Common myeloid progenitor, CD34-positive (primary cell): Measurements from ENCODE around the gene OSBPL10.

Source experiments
- CTCF ChIA-PET: fragments of 350-600 bp; sonication (Branson Sonifier 250); formaldehyde crosslinking; loops from one replicate; lab custom pipeline; 2021; ENCODE audit warnings: antibody characterized with exemption; lab: Charles Lee
- POLR2A ChIA-PET: fragments of 350-600 bp; sonication (Branson Sonifier 250); formaldehyde crosslinking; loops from one replicate; lab custom pipeline; 2021; ENCODE audit warnings: antibody characterized with exemption; lab: Charles Lee
- DNase-seq, 3 donors: peaks; one replicate each; pipeline versions ENCODE4 v3.0.0 to v3.0.0-alpha.2; 2013
- H3K27ac ChIP-seq, 2 experiments: 1 replicate in 1 of 2; 2 replicates in 1 of 2; pipeline ENCODE4 v1.7.0; 2013; ENCODE audit warnings: inconsistent platforms in 2 of 2, low read length in 2 of 2, mild to moderate bottlenecking in 2 of 2, low read depth in 1 of 2, moderate library complexity in 1 of 2; ENCODE audit not compliant: severe bottlenecking in 2 of 2, insufficient read depth in 1 of 2, poor library complexity in 1 of 2
- H3K27me3 ChIP-seq, 5 experiments: replicated peaks in 2 of 5; 1 replicate in 3 of 5; 2 replicates in 2 of 5; pipeline versions ENCODE4 v1.6.1 to v1.7.0; 2013; ENCODE audit warnings: low read length in 4 of 5, mild to moderate bottlenecking in 2 of 5, moderate library complexity in 2 of 5, inconsistent platforms in 1 of 5; ENCODE audit not compliant: insufficient read depth in 5 of 5, control insufficient read depth in 4 of 5
- H3K36me3 ChIP-seq, 4 experiments: 1 replicate in 2 of 4; 2 replicates in 2 of 4; pipeline versions ENCODE4 v1.6.1 to v1.7.0; 2013; ENCODE audit warnings: low read length in 3 of 4, control low read depth in 1 of 4, mild to moderate bottlenecking in 1 of 4; ENCODE audit not compliant: control insufficient read depth in 4 of 4, insufficient read depth in 4 of 4
- H3K4me1 ChIP-seq, 4 experiments: 1 replicate in 3 of 4; 2 replicates in 1 of 4; pipeline versions ENCODE4 v1.6.1 to v1.7.1; 2013; ENCODE audit warnings: low read length in 3 of 4, mild to moderate bottlenecking in 3 of 4, control low read depth in 1 of 4, inconsistent platforms in 1 of 4, moderate library complexity in 1 of 4; ENCODE audit not compliant: control insufficient read depth in 4 of 4, insufficient read depth in 4 of 4; ENCODE audit errors: control extremely low read depth in 1 of 4
- H3K4me3 ChIP-seq, 7 experiments: 1 replicate in 4 of 7; 2 replicates in 3 of 7; pipeline versions ENCODE4 v1.5.1 to v1.7.0; 2013; ENCODE audit warnings: mild to moderate bottlenecking in 7 of 7, low read length in 6 of 7, moderate library complexity in 6 of 7, inconsistent platforms in 2 of 7, low read depth in 2 of 7, control low read depth in 1 of 7; ENCODE audit not compliant: insufficient read depth in 4 of 7, control insufficient read depth in 1 of 7; ENCODE audit errors: extremely low read depth in 1 of 7
- H3K9me3 ChIP-seq, 5 experiments: 1 replicate in 4 of 5; 2 replicates in 1 of 5; pipeline versions ENCODE4 v1.6.1 to v1.7.1; 2013; ENCODE audit warnings: low read length in 4 of 5, mild to moderate bottlenecking in 2 of 5, inconsistent platforms in 1 of 5, low read depth in 1 of 5, moderate library complexity in 1 of 5; ENCODE audit not compliant: control insufficient read depth in 4 of 5, insufficient read depth in 2 of 5; ENCODE audit errors: control extremely low read depth in 1 of 5
- WGBS: methylation state at CpG from one replicate; pipeline ENCODE4 v1.1.5; 2013; ENCODE audit not compliant: insufficient coverage; 5-methylcytosine and 5-hydroxymethylcytosine counted together

Gene OSBPL10

GRCh38 chr3:31952205-31952604 lies 28.9 kb downstream of the OSBPL10 start:
- peak; percentile 10 to 55 (median 19) for DNase-seq
- no peak overlapping the region for H3K4me3 ChIP-seq
- peaks cover 0 to 2% (median 0%) of the 10 kb centered on the region in 5 experiments for H3K27me3 ChIP-seq
- peaks cover 0 to 3% (median 0%) of the 10 kb centered on the region in 4 experiments for H3K36me3 ChIP-seq
- H3K27ac ChIP-seq: no peak overlapping the region
- WGBS: 79% methylated on average over 3 of the region's 4 CpGs
- CTCF ChIA-PET: interaction anchor here (0.9 kb wide), 2 partner anchors 18 to 25 kb away, joined by 3 read pairs; no protein-coding TSS in a partner anchor
- peaks cover 4 to 18% (median 10%) of the 10 kb centered on the region in 5 experiments for H3K9me3 ChIP-seq
- no peaks in the 10 kb centered on the region for H3K4me1 ChIP-seq
- POLR2A ChIA-PET: no interaction called here

- no peak for DNase-seq
- Histone ChIP-seq H3K36me3 (no peaks in the 10 kb centered on the region), H3K27me3 (peaks cover 0 to 2% (median 0%) of the 10 kb centered on the region in 5 experiments), H3K4me1 (no peaks in the 10 kb centered on the region), H3K9me3 (peaks cover 0 to 5% (median 2%) of the 10 kb centered on the region in 5 experiments), H3K27ac (no peak overlapping the region), H3K4me3 (no peak overlapping the region)
- POLR2A ChIA-PET: no interaction called here
- CTCF ChIA-PET: no interaction called here
- WGBS: 91% methylated on average over 6 of the region's 6 CpGs
Measured at GRCh38 chr3:31948280-31948679, 32.8 kb downstream of the OSBPL10 start.

GRCh38 chr3:31947671-31948091 lies 33.4 kb downstream of the OSBPL10 start:
- CTCF ChIA-PET: no interaction called here
- Histone ChIP-seq H3K4me1 (no peaks in the 10 kb centered on the region), H3K4me3 (no peak overlapping the region), H3K27me3 (peaks cover 0 to 2% (median 0%) of the 10 kb centered on the region in 5 experiments), H3K36me3 (no peaks in the 10 kb centered on the region), H3K9me3 (peaks cover 0 to 5% (median 2%) of the 10 kb centered on the region in 5 experiments), H3K27ac (no peak overlapping the region)
- no peak for DNase-seq
- POLR2A ChIA-PET: no interaction called here
- WGBS: 77% methylated on average over 4 of the region's 6 CpGs

GRCh38 chr3:31947162-31947561 lies 33.9 kb downstream of the OSBPL10 start:
- 97% methylated on average over 4 of the region's 4 CpGs for WGBS
- Histone ChIP-seq H3K27ac (no peak overlapping the region), H3K4me3 (no peak overlapping the region), H3K27me3 (peaks cover 0 to 2% (median 0%) of the 10 kb centered on the region in 5 experiments), H3K4me1 (no peaks in the 10 kb centered on the region), H3K36me3 (no peaks in the 10 kb centered on the region), H3K9me3 (peaks cover 0 to 5% (median 2%) of the 10 kb centered on the region in 5 experiments)
- ChIA-PET POLR2A (no interaction called here), CTCF (no interaction called here)
- no peak for DNase-seq

- ChIA-PET POLR2A (no interaction called here), CTCF (no interaction called here)
- Histone ChIP-seq H3K36me3 (no peaks in the 10 kb centered on the region), H3K27me3 (peaks cover 0 to 2% (median 0%) of the 10 kb centered on the region in 5 experiments), H3K9me3 (peaks cover 0 to 5% (median 2%) of the 10 kb centered on the region in 5 experiments), H3K4me1 (no peaks in the 10 kb centered on the region), H3K4me3 (no peak overlapping the region), H3K27ac (no peak overlapping the region)
- 98% methylated on average over 10 of the region's 10 CpGs for WGBS
- DNase-seq: no peak
Measured at GRCh38 chr3:31946484-31947081, 34.5 kb downstream of the OSBPL10 start.

GRCh38 chr3:31945738-31946052 lies 35.4 kb downstream of the OSBPL10 start:
- Histone ChIP-seq H3K27ac (no peak overlapping the region), H3K4me1 (no peaks in the 10 kb centered on the region), H3K4me3 (no peak overlapping the region), H3K27me3 (peaks cover 0 to 2% (median 0%) of the 10 kb centered on the region in 5 experiments), H3K9me3 (peaks cover 0 to 5% (median 2%) of the 10 kb centered on the region in 5 experiments), H3K36me3 (no peaks in the 10 kb centered on the region)
- ChIA-PET POLR2A (no interaction called here), CTCF (no interaction called here)
- no peak for DNase-seq
- WGBS: 100% methylated on average over 2 of the region's 3 CpGs

GRCh38 chr3:31943041-31943440 lies 38.0 kb downstream of the OSBPL10 start:
- Histone ChIP-seq H3K27ac (no peak overlapping the region), H3K4me1 (no peaks in the 10 kb centered on the region), H3K36me3 (no peaks in the 10 kb centered on the region), H3K4me3 (no peak overlapping the region), H3K9me3 (no peaks in the 10 kb centered on the region), H3K27me3 (peaks cover 0 to 2% (median 0%) of the 10 kb centered on the region in 5 experiments)
- ChIA-PET POLR2A (no interaction called here), CTCF (no interaction called here)
- no peak for DNase-seq
